ENCODE data around the gene C3AR1.

- TF ChIP-seq POLR2A (IDR thresholded peaks at IDR 0.05; ENCODE audit: low read depth, low read length) (no peak), POLR2AphosphoS5 (IDR thresholded peaks at IDR 0.05; ENCODE audit: low read depth, low read length) (no peak)
These were observed 34.3 kb downstream of the C3AR1 start for GRCh38 chr12:8031872-8032241.

All from GM12892 (cell line).